Adrenal gland (tissue), 12 donors: ENCODE results near the gene PHF20. TPM values are rescaled to one million over a fixed set of nuclear protein-coding genes. Genes with fewer than 3 reads are reported as not detected.

Experiments used
- DNase-seq, 7 donors: peaks; one replicate each; pipeline ENCODE4 v3.0.0-alpha.2; 2019 to 2020
- H3K27ac ChIP-seq, 5 donors: fragments of 200-600 bp; sonication (generic) in 4 of 5; 1 replicate in 3 of 5; 2 replicates in 2 of 5; pipeline versions ENCODE4 v1.5.1 to v1.8.0; 2016 to 2020; ENCODE audit warnings: mild to moderate bottlenecking in 1 of 5
- H3K27me3 ChIP-seq: fragments of 200-600 bp; 2 replicates; pipeline ENCODE4 v1.8.0; 2021
- H3K36me3 ChIP-seq, 2 donors: fragments of 200-600 bp; replicated peaks in 1 of 2; 1 replicate in 1 of 2; 2 replicates in 1 of 2; pipeline versions ENCODE4 v1.5.1 to v1.8.0; 2018 to 2022
- H3K4me1 ChIP-seq, 2 donors: fragments of 200-600 bp; replicated peaks in 1 of 2; 1 replicate in 1 of 2; 2 replicates in 1 of 2; pipeline versions ENCODE4 v1.5.1 to v1.8.0; 2018 to 2021
- H3K4me3 ChIP-seq, 4 donors: fragments of 200-600 bp; sonication (generic) in 3 of 4; one replicate each; pipeline ENCODE4 v1.5.1; 2016 to 2018
- H3K9me3 ChIP-seq, 3 donors: fragments of 200-600 bp; sonication (generic) in 1 of 3; replicated peaks in 1 of 3; 1 replicate in 2 of 3; 2 replicates in 1 of 3; pipeline versions ENCODE4 v1.5.1 to v1.8.0; 2016 to 2021
- CTCF ChIP-seq, 6 experiments: fragments of 450-650 bp in 4 of 6; fragments of 200-600 bp in 2 of 6; sonication (generic) in 1 of 6; IDR thresholded peaks; 1 replicate in 5 of 6; 2 replicates in 1 of 6; pipeline versions ENCODE4 v1.5.1 to v1.8.0; 2016 to 2021; ENCODE audit warnings: antibody characterized with exemption in 6 of 6, mild to moderate bottlenecking in 2 of 6, moderate library complexity in 1 of 6
- POLR2A ChIP-seq, 2 donors: fragments of 450-650 bp; IDR thresholded peaks; one replicate each; pipeline ENCODE4 v1.6.1; 2017; ENCODE audit warnings: antibody characterized with exemption in 2 of 2, mild to moderate bottlenecking in 2 of 2, moderate library complexity in 1 of 2
- WGBS, 4 donors: extraction: QIAGEN DNeasy Blood & Tissue Kit in 2 of 4; methylation state at CpG; one replicate each; pipeline versions ENCODE4 v1.1.5 to v1.1.7; 2013 to 2017; 5-methylcytosine and 5-hydroxymethylcytosine counted together
- intact Hi-C, 2 donors: fragments of 100-400 bp; cut with DNase I; formaldehyde crosslinking; loops; one replicate each; pipeline versions ENCODE4 v1.14.1 to v1.15.0; 2022 to 2023
- polyA plus RNA-seq, 3 donors: library from polyadenylated mRNA; stranded (reverse); fragments of 200-250 nt in 2 of 3; fragments of 350-450 nt in 1 of 3; fragmentation: Illumina TruSeq in 1 of 3; extraction: RNeasy Lipid Tissue Mini Kit (QIAGEN cat#74804) in 1 of 3; gene quantifications; one replicate each; pipeline ENCODE4 v1.2.3, GENCODE V29; 2013 to 2014
- total RNA-seq, 9 donors: library from RNA; depleted of rRNA in 4 of 9; stranded (reverse); fragments of >200 nt in 4 of 9; fragments of 120-200 nt in 1 of 9; fragmentation: NEBNext Ultra II Directional in 1 of 9; extraction: Animal tissue kit (Norgen Biotek cat#: 25700) in 1 of 9; gene quantifications; one replicate each; pipeline versions ENCODE4 v1.1.0 to v1.2.4, GENCODE V29; 2013 to 2023
- donor health status: healthy with polysubstance abuse.
- donor health status: Bipolar disorder and iron deficiency.
- donor health status: DM: yes; HTN: yes; CAD: no.
- donor health status: DM: no; HTN: no; CAD: no.
- donor health status: DM: no; HTN: no; CAD: no.
- donor health status: DM: yes; HTN: yes; CAD: no.

PHF20 gene
- total and polyA plus RNA-seq, 12 donors, result 15.0 to 45.1 (median 28.8) TPM

DNA sequence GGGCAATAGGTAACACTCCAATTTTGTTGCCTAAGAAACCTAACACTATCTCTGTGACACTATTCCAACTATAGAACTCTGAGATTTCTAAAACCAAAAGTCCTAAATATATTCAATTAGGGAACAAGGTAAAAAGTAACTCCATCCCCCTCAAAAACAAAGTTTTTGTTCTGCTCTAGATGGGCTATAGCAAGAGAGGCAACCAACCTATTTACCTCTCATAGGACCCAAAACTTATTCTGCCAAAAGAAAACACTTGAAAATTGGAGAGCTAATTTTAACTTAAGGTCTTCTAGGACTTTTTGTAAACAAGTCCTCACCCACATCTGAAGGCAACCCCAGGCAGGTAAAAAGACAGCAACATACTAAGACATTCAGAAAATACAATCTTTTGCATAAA, 37.4 kb upstream of the PHF20 start:
- Histone ChIP-seq H3K4me1 (peaks cover 42 to 100% of the 10 kb centered on the region in 2 donors), H3K27ac (no peak overlapping the region), H3K27me3 (no peaks in the 10 kb centered on the region), H3K4me3 (no peak overlapping the region), H3K9me3 (no peaks in the 10 kb centered on the region), H3K36me3 (peaks cover 0 to 98% of the 10 kb centered on the region in 2 donors)
- DNase-seq, result no peak
- intact Hi-C loops, result no loop called here
- no peak for TF ChIP-seq POLR2A (IDR thresholded peaks at IDR 0.05)

DNA sequence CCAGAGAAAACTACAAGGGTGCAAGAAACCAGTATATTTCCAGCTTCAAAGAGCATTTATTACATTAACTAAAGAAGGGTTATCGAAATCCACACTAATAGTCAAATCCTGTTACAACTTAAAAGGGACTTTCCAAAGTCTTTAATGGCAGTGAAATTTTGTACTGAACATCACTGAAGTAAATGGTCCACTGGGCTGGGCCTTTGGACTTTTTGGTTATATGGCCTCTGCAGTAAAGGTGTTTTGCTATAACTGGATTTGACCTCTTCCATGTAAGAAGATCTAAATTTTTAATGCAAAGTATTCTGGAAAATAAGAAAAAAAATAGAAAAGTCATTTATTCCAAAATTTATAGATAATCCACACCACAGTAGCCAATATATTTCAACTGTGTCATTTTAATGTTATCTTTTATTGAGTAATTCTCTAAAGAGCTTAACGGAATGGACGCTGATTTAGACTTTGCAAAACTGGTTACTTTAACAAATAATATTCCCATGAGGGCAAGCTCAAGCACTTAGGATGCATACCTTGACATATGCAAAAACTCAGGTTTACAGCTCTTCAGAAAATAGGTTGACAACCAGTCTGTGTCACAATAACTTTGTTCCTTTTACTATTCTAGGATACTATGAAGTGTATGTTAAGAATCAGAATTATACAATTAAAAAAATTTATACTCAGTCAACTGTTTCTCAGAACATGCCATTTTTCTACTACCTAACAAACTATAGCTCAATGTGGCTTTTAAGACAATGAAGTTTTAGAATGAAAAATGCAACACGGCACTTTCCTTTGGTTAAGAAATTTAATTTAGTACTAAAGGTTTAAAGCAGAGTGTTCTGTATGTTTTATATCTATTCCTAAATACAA, 36.8 kb upstream of the PHF20 start:
- Histone ChIP-seq H3K27ac (no peak overlapping the region), H3K36me3 (peaks cover 0 to 98% of the 10 kb centered on the region in 2 donors), H3K4me3 (peak overlapping the region in 1 of 4 donors; percentile 17), H3K4me1 (peaks cover 46 to 100% of the 10 kb centered on the region in 2 donors), H3K27me3 (no peaks in the 10 kb centered on the region), H3K9me3 (no peaks in the 10 kb centered on the region)
- 50 to 55% (median 52%) methylated on average over 4 of the region's 4 CpGs for WGBS, 4 donors
- intact Hi-C loops, result no loop called here
- no peak for TF ChIP-seq CTCF (IDR thresholded peaks at IDR 0.05)
- TF ChIP-seq POLR2A (IDR thresholded peaks at IDR 0.05), result no peak
- DNase-seq, result no peak

GRCh38 chr20:35735826-35736470, 35.9 kb upstream of the PHF20 start:
- DNase-seq, result no peak
- peak overlapping the region in 1 of 4 donors; percentile 17 for H3K4me3 ChIP-seq
- TF ChIP-seq CTCF (IDR thresholded peaks at IDR 0.05) (no peak), POLR2A (IDR thresholded peaks at IDR 0.05) (no peak)
- intact Hi-C loops, result no loop called here
- WGBS, 4 donors, result 29 to 34% (median 31%) methylated on average over 7 of the region's 7 CpGs
- H3K27me3 ChIP-seq, result no peaks in the 10 kb centered on the region
- peaks cover 0 to 95% of the 10 kb centered on the region in 2 donors for H3K36me3 ChIP-seq
- peaks cover 45 to 98% of the 10 kb centered on the region in 2 donors for H3K4me1 ChIP-seq
- no peak overlapping the region for H3K27ac ChIP-seq
- no peaks in the 10 kb centered on the region for H3K9me3 ChIP-seq

DNA sequence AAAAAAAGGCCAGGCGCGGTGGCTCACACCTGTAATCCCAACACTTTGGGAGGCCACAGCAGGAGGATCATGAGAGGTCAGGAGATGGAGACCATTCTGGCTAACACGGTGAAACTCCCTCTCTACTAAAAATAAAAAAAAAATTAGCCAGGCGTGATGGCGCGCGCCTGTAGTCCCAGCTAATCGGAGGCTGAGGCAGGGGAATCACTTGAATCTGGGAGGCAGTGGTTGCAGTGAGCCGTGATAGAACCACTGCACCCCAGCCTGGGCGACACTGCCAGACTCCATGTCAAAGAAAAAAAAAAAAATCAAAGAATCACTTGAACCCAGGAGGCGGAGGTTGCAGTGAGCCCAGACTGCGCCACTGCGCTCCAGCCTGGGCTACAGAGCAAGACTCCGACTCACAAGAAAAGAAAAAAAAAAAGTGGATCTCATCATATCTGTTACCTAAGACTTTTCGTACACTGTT, 33.9 kb upstream of the PHF20 start:
- peaks cover 39 to 79% of the 10 kb centered on the region in 2 donors for H3K4me1 ChIP-seq
- no peak overlapping the region for H3K4me3 ChIP-seq
- intact Hi-C loops, result no loop called here

More for the DNA sequence above, 33.9 kb upstream of the PHF20 start:
- Histone ChIP-seq H3K27me3 (no peaks in the 10 kb centered on the region), H3K36me3 (peaks cover 0 to 77% of the 10 kb centered on the region in 2 donors), H3K9me3 (no peaks in the 10 kb centered on the region), H3K27ac (no peak overlapping the region)
- no peak for TF ChIP-seq POLR2A (IDR thresholded peaks at IDR 0.05)
- TF ChIP-seq CTCF (IDR thresholded peaks at IDR 0.05), result no peak
- WGBS, 4 donors, result 87 to 94% (median 92%) methylated on average over 15 of the region's 15 CpGs
- no peak for DNase-seq
